GM18526 (cell line): ENCODE data around the gene ORM2.
A peak's percentile ranks its signal among the peaks of the same experiment; 100 is the strongest.

Source experiments
- POLR2A ChIP-seq: IDR thresholded peaks from 3 replicates; pipeline ENCODE4 v1.6.1; 2011; ENCODE audit not compliant: insufficient read length; ENCODE audit errors: extremely low read depth

ORM2 gene

GRCh38 chr9:114371343-114371944 is 41.8 kb downstream of the ORM2 start:
- no peak for TF ChIP-seq POLR2A

- no peak for TF ChIP-seq POLR2A
These were observed 42.6 kb downstream of the ORM2 start for GRCh38 chr9:114371973-114372917.

- TF ChIP-seq POLR2A = peak; percentile 45
These were observed 43.3 kb downstream of the ORM2 start for GRCh38 chr9:114372921-114373448.

GRCh38 chr9:114373960-114374730 is 44.5 kb downstream of the ORM2 start:
- TF ChIP-seq POLR2A = no peak

GRCh38 chr9:114374936-114375335 is 45.3 kb downstream of the ORM2 start:
- no peak for TF ChIP-seq POLR2A

GRCh38 chr9:114375386-114376175 is 45.9 kb downstream of the ORM2 start:
- no peak for TF ChIP-seq POLR2A

GRCh38 chr9:114376586-114377445 is 47.1 kb downstream of the ORM2 start:
- no peak for TF ChIP-seq POLR2A

GRCh38 chr9:114378016-114378415 is 48.3 kb downstream of the ORM2 start:
- no peak for TF ChIP-seq POLR2A

GRCh38 chr9:114378883-114379282 is 49.2 kb downstream of the ORM2 start:
- no peak for TF ChIP-seq POLR2A
